ENCODE results near the gene WDCP.

DNA sequence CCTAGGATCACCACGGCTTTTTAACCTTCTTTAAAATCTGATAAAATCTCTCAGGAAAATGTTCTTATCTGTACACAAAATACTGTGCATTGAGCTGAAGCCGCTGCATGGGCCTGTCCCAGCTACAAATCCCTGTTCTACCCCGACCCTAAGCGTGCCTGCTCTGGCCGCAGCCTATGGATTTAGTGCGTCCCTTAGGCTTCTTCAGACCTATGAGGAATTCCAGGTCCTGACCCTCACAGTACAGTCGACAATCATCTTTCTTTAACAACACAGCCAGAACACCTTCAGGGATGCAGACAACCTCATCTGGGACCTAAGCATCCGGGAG, 477 bp upstream of the WDCP start:
- TF ChIP-seq, protein P1, sequence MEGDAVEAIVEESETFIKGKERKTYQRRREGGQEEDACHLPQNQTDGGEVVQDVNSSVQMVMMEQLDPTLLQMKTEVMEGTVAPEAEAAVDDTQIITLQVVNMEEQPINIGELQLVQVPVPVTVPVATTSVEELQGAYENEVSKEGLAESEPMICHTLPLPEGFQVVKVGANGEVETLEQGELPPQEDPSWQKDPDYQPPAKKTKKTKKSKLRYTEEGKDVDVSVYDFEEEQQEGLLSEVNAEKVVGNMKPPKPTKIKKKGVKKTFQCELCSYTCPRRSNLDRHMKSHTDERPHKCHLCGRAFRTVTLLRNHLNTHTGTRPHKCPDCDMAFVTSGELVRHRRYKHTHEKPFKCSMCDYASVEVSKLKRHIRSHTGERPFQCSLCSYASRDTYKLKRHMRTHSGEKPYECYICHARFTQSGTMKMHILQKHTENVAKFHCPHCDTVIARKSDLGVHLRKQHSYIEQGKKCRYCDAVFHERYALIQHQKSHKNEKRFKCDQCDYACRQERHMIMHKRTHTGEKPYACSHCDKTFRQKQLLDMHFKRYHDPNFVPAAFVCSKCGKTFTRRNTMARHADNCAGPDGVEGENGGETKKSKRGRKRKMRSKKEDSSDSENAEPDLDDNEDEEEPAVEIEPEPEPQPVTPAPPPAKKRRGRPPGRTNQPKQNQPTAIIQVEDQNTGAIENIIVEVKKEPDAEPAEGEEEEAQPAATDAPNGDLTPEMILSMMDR (IDR thresholded peaks at IDR 0.05; ENCODE audit: poor library complexity, severe bottlenecking) = no peak
- TF ChIP-seq MXI1 (conservative IDR thresholded peaks at IDR 0.05; ENCODE audit: poor library complexity, severe bottlenecking) (no peak), POLR2AphosphoS5 (IDR thresholded peaks at IDR 0.05) (no peak), EZH2 (IDR thresholded peaks at IDR 0.05; ENCODE audit: borderline replicate concordance, insufficient read depth, low read length, poor library complexity, severe bottlenecking) (no peak), RAD21 (conservative IDR thresholded peaks at IDR 0.05) (no peak)
